Measurements from ENCODE around the gene PADI4.

The PADI4 gene

DNA sequence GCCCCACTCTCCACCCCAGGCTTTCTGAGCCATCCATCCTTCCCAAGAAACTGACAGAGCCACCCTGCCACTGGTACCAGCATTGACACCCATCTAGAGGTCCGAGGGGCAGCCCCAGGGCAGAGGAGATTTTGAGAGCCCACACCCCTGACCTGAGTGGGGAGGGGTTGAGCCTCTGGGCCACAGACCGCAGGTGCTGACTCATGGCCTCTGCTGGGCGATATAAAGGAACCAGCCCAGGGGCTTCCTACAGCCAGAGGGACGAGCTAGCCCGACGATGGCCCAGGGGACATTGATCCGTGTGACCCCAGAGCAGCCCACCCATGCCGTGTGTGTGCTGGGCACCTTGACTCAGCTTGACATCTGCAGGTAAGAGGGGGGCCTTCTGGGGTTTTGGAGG, at the start of gene PADI4:
Gene PADI4, plus strand, starts transcription at position 252 of the 400 bp plus-strand sequence. Its CDS starts 26 bp downstream, at position 278.
- DNase-seq = no peak

DNA sequence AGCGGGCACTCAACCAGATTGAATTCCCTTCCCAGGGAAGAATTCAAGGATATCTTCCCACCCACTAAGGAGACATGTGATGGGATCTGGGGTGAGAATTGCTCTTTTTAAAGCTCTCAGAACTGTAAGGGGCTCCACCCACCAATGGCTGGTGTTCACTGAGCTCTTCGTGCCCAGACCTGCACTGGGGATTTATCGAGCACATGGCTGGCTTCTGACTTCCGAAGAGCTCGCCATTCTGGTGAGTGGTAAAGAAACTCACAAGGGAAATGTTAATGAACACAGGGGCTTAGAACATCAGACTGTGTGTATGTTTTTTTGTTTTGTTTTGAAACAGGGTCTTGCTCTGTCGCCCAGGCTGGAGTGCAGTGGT, 49.3 kb upstream of the PADI4 start:
- DNase-seq = no peak

GRCh38 chr1:17259233-17259873, 48.6 kb upstream of the PADI4 start:
- no peak for DNase-seq

GRCh38 chr1:17260264-17260663, 47.7 kb upstream of the PADI4 start:
- no peak for DNase-seq

DNA sequence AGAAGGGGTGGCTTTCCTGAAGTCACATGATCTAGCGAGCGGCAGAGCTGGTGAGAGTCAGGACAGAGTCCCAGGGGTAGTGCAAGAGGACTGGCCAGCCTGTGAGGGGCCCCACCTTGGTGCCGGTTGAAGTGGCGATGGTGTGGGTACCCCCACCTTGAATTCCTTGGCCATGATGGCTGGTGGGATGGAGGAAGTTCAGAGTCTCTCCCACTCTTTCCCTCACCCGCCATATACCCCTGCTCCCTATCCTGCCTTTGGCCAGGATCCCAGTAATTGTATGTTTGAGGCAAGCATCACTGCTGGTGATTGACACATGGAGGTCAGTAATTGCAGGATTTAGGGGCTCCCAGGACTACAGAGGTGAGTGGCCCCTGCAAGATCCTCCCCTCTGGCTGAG, 47.3 kb upstream of the PADI4 start:
- no peak for DNase-seq

DNA sequence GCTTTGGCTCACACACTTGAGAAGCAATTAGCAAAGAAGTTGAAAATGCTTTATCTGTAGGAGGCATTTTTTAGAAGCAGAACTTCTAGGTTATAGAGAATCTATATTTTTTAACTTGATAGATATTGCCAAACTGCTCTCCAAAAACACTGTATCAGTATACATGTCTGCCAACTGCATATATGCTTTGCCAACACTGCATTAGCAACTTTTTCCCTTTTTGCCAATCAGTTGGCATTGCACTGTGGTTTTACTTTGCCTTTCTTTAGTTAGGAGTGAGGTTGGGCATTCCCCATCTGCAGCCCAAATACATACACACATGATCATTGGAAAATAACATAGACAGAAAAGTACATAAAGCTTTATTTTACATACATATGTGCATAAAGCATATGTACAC, 44.1 kb upstream of the PADI4 start:
- DNase-seq = no peak

GRCh38 chr1:17264470-17264869, 43.5 kb upstream of the PADI4 start:
- DNase-seq = no peak

GRCh38 chr1:17265162-17265561, 42.8 kb upstream of the PADI4 start:
- no peak for DNase-seq

DNA sequence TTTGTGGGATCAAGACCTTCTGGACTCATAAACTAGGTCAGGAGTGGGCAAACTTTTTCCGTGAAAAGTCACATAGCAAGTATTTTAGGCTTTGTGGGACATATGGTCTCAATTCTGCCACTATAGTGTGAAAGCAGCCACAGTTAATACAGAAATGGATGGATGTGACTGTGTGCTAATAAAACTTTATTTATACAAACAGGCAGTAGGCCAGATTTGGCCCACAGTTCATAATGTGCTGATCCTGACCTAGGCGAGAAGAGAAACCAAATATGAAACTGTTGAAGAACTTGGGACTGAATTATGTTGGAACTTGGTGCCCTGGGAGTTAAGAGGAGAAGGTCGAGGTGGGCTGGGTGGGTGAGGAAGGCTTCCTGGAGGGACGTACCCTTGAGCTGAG, 42.0 kb upstream of the PADI4 start:
- DNase-seq = no peak

DNA sequence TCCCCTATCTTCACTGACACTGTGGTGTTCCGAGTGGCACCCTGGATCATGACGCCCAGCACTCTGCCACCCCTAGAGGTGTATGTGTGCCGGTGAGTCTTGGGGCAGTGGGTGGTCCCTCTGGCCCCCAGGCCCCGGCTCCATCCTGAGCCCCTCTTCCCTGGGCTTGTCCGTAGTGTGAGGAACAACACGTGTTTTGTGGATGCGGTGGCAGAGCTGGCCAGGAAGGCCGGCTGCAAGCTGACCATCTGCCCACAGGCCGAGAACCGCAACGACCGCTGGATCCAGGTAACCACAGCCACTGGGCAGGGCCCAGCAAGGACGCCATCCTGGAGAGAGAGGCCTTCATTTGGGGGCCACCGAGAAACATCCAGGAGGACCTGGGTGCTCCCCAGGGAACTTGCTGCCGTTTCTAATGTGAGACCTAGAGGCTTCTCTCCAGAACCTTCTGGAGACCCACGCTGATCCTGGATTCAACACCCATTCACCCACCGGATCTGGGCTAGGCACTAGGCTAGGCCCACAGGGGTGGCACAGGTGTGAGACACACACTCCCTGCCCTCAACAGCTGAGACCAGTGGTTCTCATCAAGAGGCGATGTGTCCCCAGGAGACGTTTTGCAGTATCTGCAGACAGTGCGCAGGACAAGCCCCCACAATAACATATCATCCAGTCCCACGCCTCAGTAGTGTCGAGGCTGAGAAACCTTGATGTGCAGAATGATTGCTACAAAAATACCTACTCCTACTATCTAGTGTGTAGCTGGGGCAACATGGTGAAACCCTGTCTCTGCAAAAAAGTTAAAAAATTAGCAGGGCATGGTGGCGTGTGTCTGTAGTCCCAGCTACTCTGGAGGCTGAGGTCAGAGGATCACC, 36.9 kb upstream of the PADI4 start:
- DNase-seq = no peak

GRCh38 chr1:17272066-17272465, 35.9 kb upstream of the PADI4 start:
- no peak for DNase-seq

DNA sequence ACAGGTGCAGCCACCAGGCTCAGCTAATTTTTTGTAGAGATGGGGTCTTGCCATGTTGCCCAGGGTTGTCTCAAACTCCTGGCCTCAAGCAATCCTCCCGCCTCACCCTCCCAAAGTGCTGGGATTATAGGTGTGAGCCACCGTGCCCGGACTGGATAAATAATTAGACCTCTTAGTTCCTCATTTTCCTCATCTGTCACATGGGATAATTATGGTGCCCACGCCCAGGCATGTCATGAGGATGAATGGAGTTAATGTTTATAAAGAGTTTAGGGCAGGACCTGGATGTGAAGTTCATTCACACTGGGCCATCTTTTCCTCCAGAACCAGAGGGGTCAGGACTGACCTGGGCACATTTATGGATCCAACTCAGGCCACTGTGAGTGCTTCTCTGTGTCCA, 35.4 kb upstream of the PADI4 start:
- DNase-seq = no peak

DNA sequence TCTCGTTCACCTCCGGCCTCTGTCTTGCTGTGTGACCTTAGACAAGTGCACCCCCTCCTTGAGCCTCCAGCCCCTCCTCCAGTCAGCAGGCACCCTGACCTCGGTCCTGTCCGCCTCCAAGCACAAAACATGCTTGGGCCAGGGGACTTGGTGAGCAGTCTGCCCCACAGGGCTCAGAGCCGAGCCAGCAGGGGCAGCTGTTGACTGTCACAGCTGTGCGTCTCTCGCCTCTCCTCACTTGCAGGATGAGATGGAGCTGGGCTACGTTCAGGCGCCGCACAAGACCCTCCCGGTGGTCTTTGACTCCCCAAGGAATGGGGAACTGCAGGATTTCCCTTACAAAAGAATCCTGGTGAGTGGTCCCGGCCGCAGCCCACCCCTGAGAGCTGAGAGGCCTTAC, 34.9 kb upstream of the PADI4 start:
- DNase-seq = no peak

DNA sequence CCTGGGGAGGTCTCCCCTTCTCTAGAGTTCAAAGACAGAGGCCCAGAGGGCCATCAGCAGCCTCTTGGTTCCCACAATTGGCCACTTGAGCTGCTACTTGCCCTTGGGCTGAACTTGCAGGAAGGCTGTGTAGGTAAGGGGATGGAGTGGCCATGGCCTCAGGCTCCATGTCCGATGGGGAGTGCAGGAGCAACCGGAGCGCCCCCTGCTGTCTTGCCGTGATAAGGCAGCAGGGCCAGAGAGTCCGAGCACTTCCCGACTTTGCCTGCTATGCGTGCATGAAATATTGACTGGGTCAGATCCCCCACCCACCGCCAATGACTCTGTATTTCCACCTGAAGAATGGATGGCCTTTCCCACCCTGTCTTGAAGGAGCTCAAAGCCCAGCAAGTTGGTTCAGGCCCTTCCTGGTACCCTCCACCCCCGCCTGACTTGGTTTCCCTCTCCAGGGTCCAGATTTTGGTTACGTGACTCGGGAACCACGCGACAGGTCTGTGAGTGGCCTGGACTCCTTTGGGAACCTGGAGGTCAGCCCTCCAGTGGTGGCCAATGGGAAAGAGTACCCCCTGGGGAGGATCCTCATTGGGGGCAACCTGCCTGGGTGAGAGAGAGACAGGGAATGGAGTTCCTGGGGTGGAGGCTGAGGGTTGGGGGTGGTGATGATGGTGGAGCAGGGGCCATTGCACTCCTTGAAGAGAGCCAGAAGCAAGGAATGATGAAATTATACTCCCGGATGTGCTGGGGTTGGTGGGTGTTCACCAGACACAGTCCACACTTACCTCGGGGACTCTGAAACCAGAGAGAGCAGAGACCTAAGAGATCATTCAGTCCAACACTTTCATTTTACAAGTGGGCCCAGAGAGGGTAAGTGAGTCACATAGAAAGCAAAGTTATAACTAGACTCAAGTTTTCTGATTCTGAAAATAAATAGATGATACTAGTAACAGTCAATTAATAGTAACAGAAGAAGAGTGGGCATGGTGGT, 33.5 kb upstream of the PADI4 start:
- DNase-seq = no peak

- DNase-seq = no peak
Measured at GRCh38 chr1:17276568-17276967, 31.4 kb upstream of the PADI4 start.

DNA sequence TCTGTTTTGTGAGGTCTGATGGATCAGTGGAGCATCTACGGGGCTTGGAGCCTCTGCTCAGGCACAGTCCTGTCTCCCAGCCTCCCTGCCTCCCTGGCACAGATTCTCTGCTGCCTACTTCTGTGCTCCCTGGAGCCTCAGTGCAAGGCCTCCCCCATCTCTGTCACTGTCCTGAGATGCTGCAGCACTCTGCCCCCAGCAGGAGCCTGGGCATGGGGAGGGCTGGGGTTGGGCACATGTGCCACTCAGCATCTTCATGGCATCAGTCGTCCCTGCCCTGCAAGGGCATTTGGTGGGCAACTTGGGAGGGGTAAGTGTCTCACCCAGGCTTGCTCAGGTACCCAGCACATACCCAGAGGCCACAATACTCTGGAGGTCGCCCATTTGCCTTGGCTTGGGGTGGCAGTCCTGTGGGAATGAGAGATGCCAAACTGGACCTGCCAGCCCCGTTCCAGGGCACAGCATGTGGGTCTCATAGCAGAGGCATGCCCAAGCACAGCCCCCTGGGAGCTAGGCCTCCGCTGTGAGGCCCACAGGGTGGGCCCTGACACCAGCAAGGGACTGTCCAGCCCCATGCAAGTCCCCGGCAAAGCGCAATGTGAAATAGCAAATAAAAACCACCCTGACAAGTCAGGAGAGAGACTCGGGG, 30.4 kb upstream of the PADI4 start:
- no peak for DNase-seq

DNA sequence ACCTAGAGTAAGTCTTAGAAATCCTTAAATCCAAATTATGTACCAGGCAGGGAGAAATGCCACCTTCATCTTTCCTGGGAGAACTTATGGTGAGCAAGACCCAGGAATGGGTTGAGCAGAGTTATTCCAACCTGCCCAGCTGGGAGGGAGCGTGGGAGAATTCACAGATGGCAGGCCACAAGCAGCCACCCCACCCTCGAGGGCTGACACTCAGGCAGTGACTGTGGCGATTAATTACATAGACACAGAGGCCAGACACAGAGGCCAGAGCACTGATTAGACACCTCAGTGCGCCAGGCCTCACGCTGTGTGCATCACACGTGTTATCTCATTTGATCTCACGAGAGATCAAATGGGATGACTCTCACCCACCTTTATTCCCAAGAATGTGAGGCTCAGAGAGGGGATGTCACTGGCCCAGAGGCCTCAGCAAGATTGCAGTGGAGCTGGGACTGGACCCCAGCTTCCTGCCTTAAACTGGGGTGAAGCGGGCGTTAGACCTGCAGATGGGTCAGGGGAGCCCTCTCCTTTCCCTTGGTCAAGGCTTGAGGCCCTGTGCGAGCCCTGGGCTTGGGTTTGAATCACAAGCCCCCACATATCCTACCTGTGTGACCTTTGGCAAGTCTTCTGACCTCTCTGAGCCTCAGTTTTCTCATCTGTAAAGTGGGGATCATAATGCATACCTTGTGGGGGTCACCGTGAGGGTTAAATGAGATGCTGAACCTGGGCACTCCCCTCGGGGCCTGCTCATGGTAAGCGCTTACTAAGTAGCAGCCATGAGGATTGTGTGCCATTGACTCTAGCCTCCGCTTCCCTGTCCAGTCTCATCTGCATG, 28.8 kb upstream of the PADI4 start:
- DNase-seq = no peak

- DNase-seq = no peak
Measured at GRCh38 chr1:17280436-17280835, 27.6 kb upstream of the PADI4 start.

DNA sequence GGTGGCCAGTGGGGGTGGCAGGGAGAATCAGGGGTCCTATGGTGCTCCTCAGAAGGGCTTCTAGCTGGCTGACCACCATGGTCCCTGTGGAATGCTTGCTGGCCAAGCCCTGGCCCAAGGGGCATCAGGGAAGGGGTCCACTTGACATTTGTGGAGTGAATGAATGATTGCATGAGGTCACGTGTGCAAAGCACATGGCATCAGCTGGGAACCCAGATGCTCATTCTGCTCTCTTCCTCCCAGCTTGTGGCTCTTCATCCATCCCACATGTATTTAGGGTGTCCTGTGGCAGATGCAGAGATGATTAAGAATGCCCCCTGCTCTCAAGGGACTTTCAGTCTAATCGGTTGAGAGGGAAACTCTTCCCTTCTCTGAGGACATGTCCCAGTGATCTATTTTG, 27.1 kb upstream of the PADI4 start:
- DNase-seq = no peak

DNA sequence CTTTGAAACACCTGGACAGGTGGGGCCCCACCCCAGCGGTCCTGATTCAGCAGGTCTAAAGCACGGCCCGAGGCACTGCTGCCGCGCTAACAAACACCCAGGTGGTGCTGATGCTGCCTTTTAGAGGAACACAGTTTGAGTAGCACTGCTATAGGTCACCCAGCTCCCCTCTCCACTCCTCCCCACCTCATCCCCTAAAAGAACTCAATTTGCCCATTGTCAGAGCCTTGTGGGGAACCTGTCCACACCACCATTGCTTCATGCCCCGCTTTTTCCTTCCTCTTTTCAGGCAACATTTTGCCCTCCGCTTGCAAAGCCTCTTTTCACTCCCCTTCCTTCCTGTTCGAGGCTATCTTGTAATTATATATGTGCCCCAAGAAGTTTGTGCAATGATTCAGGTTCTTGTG, 26.2 kb upstream of the PADI4 start:
- DNase-seq = no peak

GRCh38 chr1:17282836-17283235, 25.2 kb upstream of the PADI4 start:
- no peak for DNase-seq

DNA sequence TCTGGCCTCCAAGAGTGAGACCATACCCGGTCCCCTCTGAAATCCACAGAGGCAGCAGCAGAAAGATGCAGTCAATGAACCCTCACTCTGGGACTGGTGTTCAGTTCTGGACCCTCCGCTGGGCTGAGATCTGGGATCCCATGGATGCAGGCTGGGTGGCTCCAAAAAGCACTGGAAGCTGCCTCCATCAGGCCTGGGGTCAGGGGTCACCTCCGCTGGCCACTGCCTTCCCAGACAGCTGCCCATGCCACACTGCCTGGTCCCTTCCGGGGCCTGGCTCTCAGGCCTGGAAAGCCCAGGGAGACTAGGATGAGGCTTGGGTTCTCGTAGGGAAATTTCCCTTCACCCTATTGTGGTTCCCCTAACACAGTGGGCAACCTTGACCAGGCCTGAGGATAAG, 21.4 kb upstream of the PADI4 start:
- no peak for DNase-seq
